MG63 (cell line): ENCODE measurements around the gene ITM2A. TPM values are rescaled to one million over a fixed set of nuclear protein-coding genes. Genes with fewer than 3 reads are reported as not detected.
A peak's percentile ranks its signal among the peaks of the same experiment; 100 is the strongest.

ENCODE experiments used
- DNase-seq: peaks from one replicate; pipeline ENCODE4 v3.0.0-alpha.2; 2020
- H3K27me3 ChIP-seq: fragments of 250-450 bp; sonication (Bioruptor Pico); 2 replicates; pipeline ENCODE4 v1.5.1; 2020; ENCODE audit warnings: mild to moderate bottlenecking, moderate library complexity
- H3K36me3 ChIP-seq: fragments of 250-450 bp; sonication (Bioruptor Pico); 2 replicates; pipeline ENCODE4 v1.5.1; 2020; ENCODE audit warnings: mild to moderate bottlenecking, moderate library complexity
- H3K4me3 ChIP-seq: fragments of 250-450 bp; sonication (Bioruptor Pico); 2 replicates; pipeline ENCODE4 v1.5.1; 2020; ENCODE audit warnings: mild to moderate bottlenecking, moderate library complexity
- H3K9me3 ChIP-seq: fragments of 250-450 bp; sonication (Bioruptor Pico); 2 replicates; pipeline ENCODE4 v1.5.1; 2020; ENCODE audit warnings: mild to moderate bottlenecking, moderate library complexity
- total RNA-seq: library from RNA; depleted of rRNA; stranded (reverse); fragments of >200 nt; shearing (Covaris generic); gene quantifications from 2 replicates; pipeline ENCODE4 v1.2.3, GENCODE V29; 2014; ENCODE audit warnings: low replicate concordance; rRNA removed

Gene ITM2A
- not detected in 2 replicates for total RNA-seq

GRCh38 chrX:79366873-79367749 is at the start of gene ITM2A:
TSS of gene ITM2A (minus strand) at chrX:79367334. CDS start at chrX:79367215, 119 bp downstream.
- no peaks in the 10 kb centered on the region for H3K9me3 ChIP-seq
- no peak within 1 kb of the TSS for H3K4me3 ChIP-seq
- DNase-seq = no peak
- no peaks in the 10 kb centered on the region for H3K36me3 ChIP-seq
- H3K27me3 ChIP-seq = no peaks in the 10 kb centered on the region

DNA sequence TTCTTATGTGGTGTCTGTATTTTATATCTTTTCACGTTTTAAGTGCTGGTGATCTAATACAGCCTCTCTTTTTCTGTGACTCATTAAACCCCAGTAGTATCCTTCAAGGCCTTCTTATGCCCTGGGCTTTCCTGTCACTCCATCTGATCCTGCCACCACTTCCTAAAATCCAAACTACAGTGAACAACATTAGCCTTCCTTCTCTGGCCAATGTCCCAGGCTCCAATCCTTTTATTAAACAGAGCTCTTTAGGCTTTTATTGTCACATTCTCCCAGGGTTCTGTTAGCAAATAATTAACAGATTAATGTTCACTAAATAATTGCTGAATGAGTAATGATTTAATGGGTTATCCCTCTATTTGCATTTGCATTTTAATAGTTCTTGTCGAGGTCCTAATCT is 47.9 kb upstream of the ITM2A start:
- Histone ChIP-seq H3K27me3 (no peaks in the 10 kb centered on the region), H3K9me3 (no peaks in the 10 kb centered on the region), H3K4me3 (no peak overlapping the region), H3K36me3 (no peaks in the 10 kb centered on the region)
- no peak for DNase-seq

GRCh38 chrX:79413963-79414362 is 46.8 kb upstream of the ITM2A start:
- Histone ChIP-seq H3K4me3 (no peak overlapping the region), H3K36me3 (no peaks in the 10 kb centered on the region), H3K27me3 (no peaks in the 10 kb centered on the region), H3K9me3 (no peaks in the 10 kb centered on the region)
- no peak for DNase-seq

DNA sequence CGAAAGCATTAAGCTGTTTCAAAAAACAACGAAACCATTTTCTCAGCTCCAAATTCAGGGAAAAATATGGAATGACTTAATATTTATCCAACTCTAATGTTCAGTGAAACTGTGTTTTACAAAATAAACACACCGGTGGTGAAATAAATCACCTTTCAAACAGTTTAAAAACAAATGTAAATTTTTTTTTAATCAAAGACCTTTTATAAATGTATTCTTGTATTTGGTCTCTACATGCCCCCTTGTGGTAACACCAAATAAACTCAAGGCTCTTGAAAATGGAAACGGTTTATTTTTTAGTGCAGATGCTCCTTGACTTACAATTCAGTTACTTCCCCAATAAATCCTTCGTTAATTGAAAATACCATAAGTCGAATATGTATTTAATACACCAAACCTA is 45.8 kb upstream of the ITM2A start:
- Histone ChIP-seq H3K36me3 (no peaks in the 10 kb centered on the region), H3K4me3 (peak overlapping the region; percentile 21), H3K27me3 (no peaks in the 10 kb centered on the region), H3K9me3 (no peaks in the 10 kb centered on the region)
- DNase-seq = no peak

DNA sequence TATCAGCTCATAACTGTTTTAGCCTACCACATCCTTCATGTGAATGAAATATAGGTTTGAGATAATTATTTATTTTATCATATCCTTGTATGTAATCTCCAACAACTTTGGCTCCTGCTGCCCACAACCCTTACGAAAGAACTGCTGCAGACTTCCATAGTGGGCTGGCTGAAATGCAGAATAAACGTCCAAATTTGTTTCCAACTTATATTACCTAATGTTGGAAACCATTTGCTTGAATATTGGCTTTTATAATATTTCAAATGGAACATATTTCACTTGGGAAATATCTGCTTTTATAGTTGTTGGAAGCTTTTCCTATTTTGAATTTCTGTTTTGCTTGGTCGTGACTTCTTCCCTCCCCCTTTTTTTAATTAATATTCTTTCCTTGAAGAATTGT is 45.0 kb upstream of the ITM2A start:
- DNase-seq = no peak
- no peaks in the 10 kb centered on the region for H3K36me3 ChIP-seq
- H3K27me3 ChIP-seq = no peaks in the 10 kb centered on the region
- H3K4me3 ChIP-seq = no peak overlapping the region
- H3K9me3 ChIP-seq = no peaks in the 10 kb centered on the region

GRCh38 chrX:79409657-79410056 is 42.5 kb upstream of the ITM2A start:
- H3K4me3 ChIP-seq = no peak overlapping the region
- no peak for DNase-seq
- H3K27me3 ChIP-seq = no peaks in the 10 kb centered on the region

GRCh38 chrX:79408623-79409322 is 41.6 kb upstream of the ITM2A start:
- no peaks in the 10 kb centered on the region for H3K36me3 ChIP-seq
- H3K4me3 ChIP-seq = no peak overlapping the region
- H3K27me3 ChIP-seq = no peaks in the 10 kb centered on the region
- no peak for DNase-seq
- H3K9me3 ChIP-seq = no peaks in the 10 kb centered on the region

More at GRCh38 chrX:79409657-79410056, 42.5 kb upstream of the ITM2A start:
- Histone ChIP-seq H3K36me3 (no peaks in the 10 kb centered on the region), H3K9me3 (no peaks in the 10 kb centered on the region)

GRCh38 chrX:79400623-79401022 is 33.5 kb upstream of the ITM2A start:
- H3K36me3 ChIP-seq = no peaks in the 10 kb centered on the region
- H3K27me3 ChIP-seq = no peaks in the 10 kb centered on the region
- H3K9me3 ChIP-seq = no peaks in the 10 kb centered on the region
- H3K4me3 ChIP-seq = no peak overlapping the region
- no peak for DNase-seq

GRCh38 chrX:79375340-79375739 is 8.2 kb upstream of the ITM2A start:
- Histone ChIP-seq H3K4me3 (no peak overlapping the region), H3K27me3 (no peaks in the 10 kb centered on the region), H3K36me3 (no peaks in the 10 kb centered on the region), H3K9me3 (no peaks in the 10 kb centered on the region)
- DNase-seq = no peak

- Histone ChIP-seq H3K4me3 (no peak overlapping the region), H3K9me3 (no peaks in the 10 kb centered on the region), H3K36me3 (no peaks in the 10 kb centered on the region), H3K27me3 (no peaks in the 10 kb centered on the region)
- DNase-seq = no peak
Measured at GRCh38 chrX:79371640-79372039, 4.5 kb upstream of the ITM2A start.

DNA sequence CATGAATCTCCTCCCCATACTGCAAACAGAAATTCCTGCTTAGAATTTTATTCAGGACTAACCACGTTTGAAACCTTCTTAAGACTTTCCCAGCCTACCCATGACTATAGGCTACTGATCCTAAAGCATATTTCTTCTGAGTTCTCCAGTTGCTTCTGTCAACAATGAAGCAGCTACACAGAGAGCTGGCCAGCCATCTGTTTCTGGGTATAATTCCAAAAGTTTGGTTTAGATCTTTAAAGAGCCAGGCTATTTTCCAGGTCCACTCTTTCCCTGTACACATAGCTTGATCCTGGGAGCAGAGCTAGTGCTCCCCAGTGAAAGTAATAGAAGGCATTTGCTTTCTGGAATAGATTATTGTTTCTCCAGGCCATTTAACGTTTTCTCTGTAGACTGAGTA is 4.0 kb upstream of the ITM2A start:
- no peak for DNase-seq
- H3K9me3 ChIP-seq = no peaks in the 10 kb centered on the region

DNA sequence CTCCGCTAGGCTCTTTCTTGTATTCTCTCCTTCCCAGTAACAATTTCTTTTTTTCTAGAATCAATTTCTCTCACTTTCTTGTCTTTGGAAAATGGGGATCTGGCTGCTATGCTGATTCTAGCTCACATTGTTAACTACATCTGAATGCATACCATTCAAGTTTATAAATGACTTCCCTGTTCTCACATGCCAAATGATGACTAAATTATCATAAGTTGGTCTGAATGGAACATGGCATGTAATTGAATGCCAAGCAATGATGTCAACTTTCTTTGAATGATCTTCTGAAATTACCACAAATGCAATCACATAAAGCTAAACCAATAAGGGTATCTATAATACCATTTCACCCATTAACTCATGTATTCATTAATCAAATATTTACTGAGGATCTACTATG is 2.7 kb upstream of the ITM2A start:
- DNase-seq = no peak
- Histone ChIP-seq H3K36me3 (no peaks in the 10 kb centered on the region), H3K9me3 (no peaks in the 10 kb centered on the region), H3K27me3 (no peaks in the 10 kb centered on the region), H3K4me3 (no peak overlapping the region)

More for the DNA sequence above, 4.0 kb upstream of the ITM2A start:
- no peaks in the 10 kb centered on the region for H3K27me3 ChIP-seq
- H3K36me3 ChIP-seq = no peaks in the 10 kb centered on the region
- no peak overlapping the region for H3K4me3 ChIP-seq

GRCh38 chrX:79368441-79368840 is 1.3 kb upstream of the ITM2A start:
- Histone ChIP-seq H3K9me3 (no peaks in the 10 kb centered on the region), H3K36me3 (no peaks in the 10 kb centered on the region), H3K4me3 (no peak overlapping the region), H3K27me3 (no peaks in the 10 kb centered on the region)
- DNase-seq = no peak

DNA sequence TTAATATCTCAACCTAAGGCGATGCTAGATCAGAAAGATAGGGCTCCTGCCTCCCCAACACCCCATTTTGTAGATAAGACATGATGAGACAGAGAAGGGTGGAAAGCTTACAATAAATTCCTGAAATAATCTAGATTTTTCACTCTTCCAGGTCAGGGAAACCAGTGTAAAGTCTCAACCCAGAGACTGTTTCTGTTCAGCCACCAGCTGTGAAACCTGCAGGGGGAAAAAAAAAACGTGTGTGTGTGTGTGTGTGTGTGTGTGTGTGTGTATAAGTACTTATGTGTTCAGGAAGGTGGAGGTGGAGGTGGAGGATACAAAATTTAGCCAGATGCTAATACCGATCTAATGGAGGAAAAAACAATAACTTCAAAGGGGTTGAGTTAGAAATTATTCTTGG is 773 bp upstream of the ITM2A start:
- Histone ChIP-seq H3K4me3 (no peak overlapping the region), H3K36me3 (no peaks in the 10 kb centered on the region), H3K9me3 (no peaks in the 10 kb centered on the region), H3K27me3 (no peaks in the 10 kb centered on the region)
- DNase-seq = no peak

DNA sequence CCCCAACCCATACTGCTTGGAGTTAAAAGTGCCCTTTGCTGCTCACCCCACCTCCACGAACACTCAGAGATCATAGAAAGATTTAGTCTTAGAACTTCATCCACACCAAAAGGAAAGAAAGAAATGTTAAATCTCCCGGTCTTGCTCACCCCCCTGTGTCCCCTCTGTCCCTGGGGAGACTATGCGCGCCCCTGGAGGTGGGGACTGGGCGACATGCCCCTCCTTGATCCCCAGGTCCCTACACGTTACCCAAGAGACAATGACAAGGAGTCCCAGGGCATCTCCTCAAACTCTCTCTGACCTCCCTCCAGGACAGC is 620 bp downstream of the ITM2A start:
- Histone ChIP-seq H3K9me3 (no peaks in the 10 kb centered on the region), H3K4me3 (no peak overlapping the region), H3K36me3 (no peaks in the 10 kb centered on the region), H3K27me3 (no peaks in the 10 kb centered on the region)
- no peak for DNase-seq

DNA sequence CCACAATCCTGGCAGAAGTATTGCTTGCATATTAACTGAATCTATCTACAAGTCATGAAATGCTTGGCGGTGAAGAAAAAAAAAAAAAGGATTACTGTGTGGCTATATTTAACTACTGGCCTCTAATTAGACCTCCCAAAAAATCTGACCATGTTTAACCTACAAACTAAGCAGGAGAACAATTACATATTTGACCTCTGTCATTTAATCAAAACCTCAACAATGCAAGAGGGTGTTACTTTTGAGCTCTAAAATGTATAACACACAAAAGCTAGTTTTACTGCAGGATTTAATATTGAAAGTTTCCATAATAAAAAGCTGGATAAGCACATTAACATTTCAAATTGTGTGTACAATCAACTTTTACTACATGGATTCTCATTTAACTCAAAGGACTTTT is 1.5 kb downstream of the ITM2A start:
- Histone ChIP-seq H3K9me3 (no peaks in the 10 kb centered on the region), H3K36me3 (no peaks in the 10 kb centered on the region), H3K4me3 (no peak overlapping the region), H3K27me3 (no peaks in the 10 kb centered on the region)
- DNase-seq = no peak

- H3K27me3 ChIP-seq = no peaks in the 10 kb centered on the region
Measured at GRCh38 chrX:79364306-79364705, 2.8 kb downstream of the ITM2A start.

More at GRCh38 chrX:79364306-79364705, 2.8 kb downstream of the ITM2A start:
- Histone ChIP-seq H3K9me3 (no peaks in the 10 kb centered on the region), H3K36me3 (no peaks in the 10 kb centered on the region), H3K4me3 (no peak overlapping the region)
- no peak for DNase-seq
